HT-29 (cell line): ENCODE data around the gene TSEN34. TPM values are rescaled to one million over a fixed set of nuclear protein-coding genes. Genes with fewer than 3 reads are reported as not detected.
"Not testable (repeated sequence)": the region's sequence is repeated elsewhere in the genome, so short reads cannot be mapped to it uniquely, and the experiment has no call there.

Experiments
- DNase-seq: peaks from one replicate; pipeline ENCODE4 v3.0.0-alpha.2; 2015; ENCODE audit warnings: low spot score
- total RNA-seq: library from RNA; depleted of rRNA; stranded (reverse); fragments of >200 nt; shearing (Covaris generic); gene quantifications from 2 replicates; pipeline ENCODE4 v1.2.3, GENCODE V29; 2014

The TSEN34 gene
- total RNA-seq, 1 experiment from 2014 or later: 234 TPM

DNA sequence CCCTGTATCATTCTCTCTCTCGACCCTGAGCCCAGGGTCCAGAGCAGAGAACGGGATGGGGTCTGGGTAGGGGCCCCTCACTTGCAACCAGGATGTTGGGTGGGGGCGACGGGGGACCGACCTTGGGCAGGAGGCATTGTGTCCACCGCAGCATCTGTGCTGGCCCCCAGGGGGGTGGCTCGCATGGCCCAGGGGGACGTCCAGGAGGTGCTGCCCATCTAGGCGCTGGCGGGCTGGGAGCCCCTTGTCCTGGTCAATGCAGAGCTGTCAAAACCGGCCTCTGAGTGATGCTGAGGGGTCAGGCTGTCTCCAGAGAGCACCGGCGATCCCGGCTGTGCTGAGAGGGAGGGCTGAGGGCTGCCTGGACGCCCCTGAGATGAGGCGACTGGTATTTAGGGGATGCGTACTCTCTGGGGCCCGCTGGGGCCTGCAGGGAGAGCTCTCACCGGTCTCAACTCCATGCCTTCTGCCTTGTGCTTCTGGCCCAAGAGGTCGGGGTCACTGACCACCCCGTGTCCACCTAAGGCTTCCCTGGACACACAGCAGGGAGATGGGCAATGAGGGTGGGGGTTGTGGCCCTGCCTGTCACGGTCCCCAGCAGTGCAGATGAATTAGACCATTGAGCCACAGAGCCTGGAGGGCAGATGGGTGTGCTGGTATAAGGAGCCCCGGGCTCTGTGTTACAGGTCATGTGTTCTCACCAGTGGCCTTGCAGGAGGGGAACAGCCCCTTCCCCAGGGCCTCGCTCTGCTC is 18.1 kb downstream of the TSEN34 start:
- DNase-seq: peak; percentile 54

DNA sequence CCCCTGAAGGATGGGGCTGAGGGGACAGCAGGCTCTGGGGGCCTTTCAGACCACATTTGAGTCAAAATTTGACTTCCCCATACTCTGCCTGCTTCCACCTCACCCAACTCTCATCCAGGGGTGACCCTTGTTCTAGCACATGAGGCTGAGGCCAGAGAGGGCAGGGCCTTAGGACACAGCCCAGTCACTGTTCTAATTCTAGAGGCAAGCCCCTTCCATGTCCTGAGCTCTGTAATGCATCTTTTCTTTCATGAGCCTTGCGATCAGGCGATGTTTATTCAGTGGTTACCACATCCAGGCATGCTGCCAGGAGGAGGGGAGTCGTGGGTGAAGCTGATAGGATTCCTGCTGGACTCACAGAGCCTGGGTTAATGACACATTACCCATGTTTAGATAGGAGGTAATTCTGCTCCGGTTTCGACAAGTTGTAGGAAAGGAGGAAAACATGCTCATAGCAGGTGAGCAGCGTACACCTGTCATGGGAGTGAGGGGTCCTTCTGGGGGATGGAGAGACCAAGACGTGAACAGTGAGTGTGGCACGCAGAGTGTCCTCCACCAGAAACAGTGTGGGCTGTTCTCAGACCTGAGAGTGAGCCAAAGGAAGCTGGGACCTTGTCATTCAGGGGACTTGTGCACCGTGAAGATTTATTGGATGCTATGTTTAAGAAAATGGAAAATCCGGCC is 18.8 kb downstream of the TSEN34 start:
- DNase-seq: peak; percentile 100

DNA sequence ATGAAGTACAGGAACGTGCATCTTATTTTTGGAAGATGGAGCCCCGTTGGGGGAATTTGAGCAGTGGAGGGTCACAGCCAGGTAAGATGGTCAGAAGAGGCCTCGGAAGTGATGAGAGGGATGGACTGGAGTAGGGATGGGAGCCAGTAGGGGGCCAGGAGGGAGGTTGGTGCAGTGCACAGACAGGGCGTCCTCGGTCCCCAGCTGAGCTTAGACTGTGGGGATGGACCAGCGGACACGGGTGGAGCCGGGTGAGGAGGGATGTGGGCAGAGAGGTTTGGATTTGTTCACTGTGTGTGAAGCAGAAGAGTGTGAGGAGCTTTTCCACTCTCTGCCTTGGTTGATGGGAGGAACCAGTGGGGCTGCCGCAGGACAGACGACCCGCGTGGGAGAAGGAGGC is 20.1 kb downstream of the TSEN34 start:
- DNase-seq: no peak

DNA sequence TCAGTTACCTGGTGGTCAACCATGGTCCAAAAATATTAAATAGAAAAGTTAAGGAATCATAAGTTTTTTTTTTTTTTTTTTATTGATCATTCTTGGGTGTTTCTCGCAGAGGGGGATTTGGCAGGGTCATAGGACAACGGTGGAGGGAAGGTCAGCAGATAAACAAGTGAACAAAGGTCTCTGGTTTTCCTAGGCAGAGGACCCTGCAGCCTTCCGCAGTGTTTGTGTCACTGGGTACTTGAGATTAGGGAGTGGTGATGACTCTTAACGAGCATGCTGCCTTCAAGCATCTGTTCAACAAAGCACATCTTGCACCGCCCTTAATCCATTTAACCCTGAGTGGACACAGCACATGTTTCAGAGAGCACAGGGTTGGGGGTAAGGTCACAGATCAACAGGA is 23.1 kb downstream of the TSEN34 start:
- DNase-seq: not testable (repeated sequence)

DNA sequence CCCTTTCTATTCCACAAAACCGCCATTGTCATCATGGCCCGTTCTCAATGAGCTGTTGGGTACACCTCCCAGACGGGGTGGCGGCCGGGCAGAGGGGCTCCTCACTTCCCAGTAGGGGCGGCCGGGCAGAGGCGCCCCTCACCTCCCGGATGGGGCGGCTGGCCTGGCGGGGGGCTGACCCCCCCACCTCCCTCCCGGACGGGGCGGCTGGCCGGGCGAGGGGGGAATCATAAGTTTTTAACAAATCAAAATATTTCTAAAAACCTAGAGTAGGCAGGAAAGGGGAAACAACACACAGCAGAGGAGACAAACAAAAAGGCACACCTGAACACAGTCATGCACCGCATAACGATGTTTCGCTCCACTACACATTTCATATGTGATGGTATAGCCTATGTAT is 23.6 kb downstream of the TSEN34 start:
- DNase-seq: not testable (repeated sequence)

DNA sequence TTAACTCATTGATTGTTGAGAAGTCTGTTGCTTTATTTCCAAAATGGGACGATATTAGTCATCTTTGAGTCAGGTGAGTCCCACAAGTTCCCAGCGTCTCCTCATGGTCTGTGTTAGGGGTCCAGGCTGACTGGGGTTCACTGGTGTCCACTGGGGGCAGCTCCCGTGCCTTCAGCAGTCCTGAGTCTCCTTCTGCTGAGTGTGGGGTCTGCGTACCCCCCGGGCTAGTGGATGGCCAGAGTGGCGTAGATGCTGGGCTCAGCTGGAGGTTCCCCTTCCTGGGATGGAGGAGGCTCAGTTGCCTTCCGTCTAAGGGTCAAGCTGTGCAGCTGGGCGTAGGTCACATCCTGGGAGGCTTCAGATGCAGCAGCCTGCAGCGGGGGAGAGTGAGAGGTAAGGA is 25.8 kb downstream of the TSEN34 start:
- DNase-seq: no peak

DNA sequence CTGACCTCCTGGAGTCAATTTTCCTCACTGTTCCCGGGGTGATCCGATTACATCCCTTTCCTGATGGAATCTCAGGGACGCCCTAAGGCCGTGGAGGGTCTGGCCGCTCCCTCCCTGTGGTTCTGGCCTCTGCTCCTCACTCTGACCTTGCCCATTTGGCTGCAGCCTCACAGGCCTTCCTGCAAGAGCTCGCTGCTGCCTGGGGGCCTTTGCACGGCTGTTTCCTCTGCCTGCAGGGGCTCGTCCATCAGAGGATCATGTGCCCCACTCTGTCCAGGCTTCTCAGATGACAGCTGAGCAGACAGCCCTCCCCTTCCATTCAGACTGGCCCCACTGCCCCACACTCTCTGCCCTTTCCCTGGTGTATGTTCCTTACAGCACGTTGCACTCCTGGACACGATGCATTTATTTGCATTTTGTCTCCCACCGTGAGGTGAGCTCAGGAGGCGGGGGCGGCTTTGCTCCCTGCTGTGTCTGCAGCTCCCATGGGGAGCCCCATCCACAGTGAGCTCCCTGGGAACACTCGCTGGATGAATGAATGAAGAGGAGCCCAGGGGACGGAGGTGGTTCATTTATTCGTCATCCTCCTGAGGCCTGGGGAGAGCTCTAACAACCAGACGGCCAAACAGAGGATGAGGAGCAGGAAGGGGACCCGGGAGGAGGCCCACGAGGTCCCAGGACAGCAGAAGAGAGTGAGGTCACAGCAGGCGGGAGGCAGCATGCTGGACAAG is 26.6 kb downstream of the TSEN34 start:
- not testable (repeated sequence) for DNase-seq

DNA sequence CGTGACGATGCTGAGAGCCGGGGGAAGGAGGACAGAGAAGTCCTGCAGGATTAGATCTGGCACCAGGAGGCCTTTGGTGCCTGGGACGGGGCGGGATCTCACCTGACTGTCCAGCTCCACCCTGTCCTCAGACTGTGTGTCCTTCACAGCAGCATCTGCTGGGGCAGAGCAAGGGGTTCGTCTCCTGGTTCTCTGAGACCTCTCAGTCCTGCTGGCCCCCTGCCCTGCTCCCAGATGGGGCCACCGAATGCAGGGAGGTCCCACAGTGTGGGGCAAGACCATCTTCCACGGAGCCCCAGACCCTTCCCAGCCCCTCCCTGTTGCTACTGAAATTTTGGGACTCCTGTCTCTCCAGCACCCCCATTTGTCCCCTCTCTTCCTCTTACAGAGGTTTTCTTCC is 27.2 kb downstream of the TSEN34 start:
- DNase-seq: no peak

DNA sequence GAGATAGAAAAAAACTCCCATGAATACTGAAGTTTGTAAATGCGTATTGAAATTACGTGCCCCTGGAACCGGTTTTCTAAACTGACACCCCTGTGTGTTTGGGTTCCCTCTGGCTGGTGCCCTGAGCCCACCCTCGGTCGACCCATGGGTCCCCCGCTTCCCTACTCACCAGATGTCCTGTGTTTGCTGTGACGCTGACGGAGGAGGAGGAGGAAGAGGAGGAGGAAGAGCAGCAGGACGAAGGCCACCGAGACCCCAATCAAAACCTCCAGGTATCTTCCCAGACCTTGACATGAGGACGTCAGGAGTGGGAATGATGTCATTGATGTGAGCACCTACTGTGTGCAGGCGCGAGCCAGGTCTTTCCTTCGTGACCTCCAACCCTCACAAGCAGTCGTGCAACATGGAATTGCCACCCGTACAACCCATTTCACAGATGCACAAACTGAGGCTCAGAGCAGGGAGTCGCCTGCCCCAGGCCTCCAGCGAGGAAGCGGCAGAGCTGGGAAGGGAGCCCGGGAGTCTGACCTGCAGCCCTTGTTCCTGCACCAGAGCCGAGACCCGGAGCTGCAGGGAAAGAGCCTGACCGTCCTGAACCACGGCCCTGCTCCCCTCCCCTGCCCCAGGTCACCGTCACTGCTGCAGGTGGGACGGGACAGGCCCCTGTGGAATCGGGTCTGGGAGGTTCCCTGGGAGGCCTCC is 28.0 kb downstream of the TSEN34 start:
- DNase-seq: no peak

DNA sequence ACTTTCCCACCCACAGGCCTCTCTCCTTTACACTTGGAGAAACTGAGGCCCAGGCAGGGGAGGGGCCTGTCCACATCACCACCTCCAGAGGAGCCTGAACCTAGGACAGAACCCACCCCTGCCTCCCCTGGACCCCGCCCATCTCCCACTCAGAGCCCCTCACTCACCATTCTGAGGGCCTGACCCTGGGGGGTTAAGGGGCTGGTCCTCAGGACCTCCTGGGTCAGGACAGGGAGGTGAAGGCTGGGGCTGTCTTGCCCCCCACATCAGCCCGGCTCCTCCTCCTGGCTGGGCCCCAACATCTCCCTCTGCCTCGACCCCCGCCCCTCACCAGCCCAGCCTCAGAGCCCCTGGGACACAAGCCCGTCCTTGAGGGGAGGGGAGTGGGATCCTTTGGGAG is 28.6 kb downstream of the TSEN34 start:
- DNase-seq: not testable (repeated sequence)

DNA sequence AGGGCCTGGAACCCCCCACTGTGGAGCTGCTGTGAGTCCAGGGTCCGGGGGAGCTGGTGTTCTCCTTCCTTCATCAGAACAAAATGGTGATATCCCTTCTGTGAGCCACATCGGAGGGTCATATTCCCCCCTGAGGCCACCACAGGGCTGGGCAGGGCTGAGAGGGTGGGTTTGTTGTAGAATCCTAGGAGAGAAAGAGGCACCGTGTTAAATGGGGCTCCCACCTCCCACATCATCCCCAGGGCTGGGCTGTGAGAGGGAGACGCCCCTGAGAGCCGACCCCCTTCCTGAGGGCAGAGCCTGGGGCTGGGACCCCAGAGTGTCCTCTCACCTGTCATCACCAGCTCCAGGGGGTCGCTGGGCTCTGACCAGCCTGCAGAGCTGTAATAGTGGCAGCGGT is 30.8 kb downstream of the TSEN34 start:
- not testable (repeated sequence) for DNase-seq

DNA sequence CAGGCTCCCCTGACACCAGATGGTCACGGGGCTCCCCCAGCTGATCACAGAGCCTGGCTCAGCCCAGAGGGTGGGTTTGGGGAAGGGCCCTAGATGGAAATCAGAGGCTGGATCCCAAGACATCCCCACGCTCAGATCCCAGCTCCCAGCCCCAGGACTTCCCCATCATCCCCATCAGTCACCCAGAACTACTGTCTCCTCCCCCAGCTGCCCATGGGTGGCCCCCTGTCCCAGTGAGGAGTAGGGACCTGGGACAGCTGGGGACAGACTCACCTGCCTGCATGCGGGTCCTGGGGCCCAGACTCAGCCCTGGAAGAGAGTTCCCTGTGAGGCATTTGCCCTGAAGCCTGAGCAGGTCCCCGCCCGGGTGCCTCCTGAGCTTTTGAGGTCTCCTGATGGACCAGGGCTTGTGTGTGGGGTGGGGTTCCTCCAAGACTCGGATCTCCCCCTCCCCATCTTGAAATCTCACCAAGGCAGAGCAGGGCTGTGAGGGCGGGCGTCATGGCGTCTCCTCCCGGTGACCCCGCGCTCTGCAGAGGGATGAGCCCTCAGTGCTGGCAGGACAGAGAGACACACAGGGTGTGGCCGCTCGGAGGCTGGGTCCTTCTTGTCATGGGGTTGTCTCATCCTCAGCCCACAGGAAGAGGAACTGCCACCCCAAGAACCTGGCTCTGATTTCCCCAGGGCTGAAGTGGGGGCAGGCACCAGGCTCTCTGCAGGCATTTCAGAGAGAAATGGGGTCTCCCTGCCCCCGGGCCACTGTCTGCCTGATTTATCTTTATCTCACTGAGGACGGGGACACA is 31.6 kb downstream of the TSEN34 start, which contains the start of gene LILRB3:
TSS of gene LILRB3 (minus strand) at position 534 of the 803 bp plus-strand sequence. CDS start at position 503, 31 bp downstream.
- DNase-seq: not testable (repeated sequence)

DNA sequence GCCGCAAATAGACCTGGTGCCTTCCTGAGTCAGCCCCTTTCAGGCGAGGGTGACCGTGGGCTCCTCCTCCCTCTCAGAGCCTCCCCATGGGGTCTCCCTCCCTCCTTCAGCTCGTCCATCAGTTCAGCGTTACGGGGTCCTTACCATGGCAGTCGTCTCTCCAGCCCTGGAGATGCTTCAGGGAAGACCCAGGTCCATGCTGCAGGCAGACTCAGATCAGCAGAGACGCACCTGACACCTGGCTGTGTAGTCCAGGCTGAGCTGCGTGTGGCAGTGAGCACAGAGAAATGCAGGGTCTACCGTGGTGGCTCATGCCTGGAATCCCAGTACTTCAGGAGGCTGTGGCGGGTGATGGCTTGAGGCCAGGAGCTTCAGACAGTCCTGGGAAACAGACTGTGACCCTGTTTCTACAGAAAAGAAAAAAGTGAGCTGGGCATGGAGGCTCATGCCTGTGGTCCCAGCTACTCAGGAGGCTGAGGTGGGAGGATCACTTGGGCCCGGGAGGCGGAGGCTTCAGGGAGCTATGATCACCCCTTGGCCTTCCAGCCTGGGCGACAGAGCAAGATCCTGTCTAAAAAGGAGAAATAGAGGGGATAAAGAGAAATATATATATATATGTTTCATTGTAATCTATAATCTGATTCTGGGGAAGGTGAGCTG is 32.3 kb downstream of the TSEN34 start:
- not testable (repeated sequence) for DNase-seq

DNA sequence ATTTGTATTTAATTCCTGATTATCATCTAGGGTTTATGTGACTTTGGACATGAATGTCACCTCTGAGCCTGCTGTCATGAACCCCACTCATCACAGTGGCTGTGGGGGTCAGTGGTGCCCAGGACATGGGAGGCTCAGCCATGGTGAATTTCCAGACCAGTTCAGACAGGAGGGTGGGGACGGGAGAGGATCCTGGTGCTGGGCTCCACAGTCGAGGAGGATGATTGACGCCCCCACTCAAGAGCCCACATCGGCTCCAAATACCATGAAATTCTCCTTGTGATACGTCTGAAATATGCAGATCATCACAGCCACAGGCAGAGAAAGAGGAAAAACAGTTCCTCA is 32.8 kb downstream of the TSEN34 start:
- DNase-seq: not testable (repeated sequence)

DNA sequence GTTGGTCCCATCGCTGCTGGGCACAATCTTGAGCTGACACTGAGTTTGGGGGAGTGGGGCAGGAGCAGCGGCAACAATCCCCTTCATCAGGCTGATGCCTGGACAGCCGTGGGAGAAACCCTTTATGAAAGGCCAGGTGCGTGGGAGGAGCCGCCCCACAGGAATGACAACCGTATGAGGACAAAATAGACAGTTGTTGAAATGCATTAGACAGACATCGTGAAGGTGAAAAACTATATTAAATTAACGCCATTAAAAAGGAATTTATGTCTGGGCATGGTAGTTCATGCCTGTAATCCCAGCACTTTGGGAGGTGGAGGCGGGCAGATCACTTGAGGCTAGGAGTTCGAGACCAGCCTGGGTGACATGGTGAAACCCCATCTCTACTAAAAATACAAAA is 33.5 kb downstream of the TSEN34 start:
- DNase-seq: not testable (repeated sequence)

DNA sequence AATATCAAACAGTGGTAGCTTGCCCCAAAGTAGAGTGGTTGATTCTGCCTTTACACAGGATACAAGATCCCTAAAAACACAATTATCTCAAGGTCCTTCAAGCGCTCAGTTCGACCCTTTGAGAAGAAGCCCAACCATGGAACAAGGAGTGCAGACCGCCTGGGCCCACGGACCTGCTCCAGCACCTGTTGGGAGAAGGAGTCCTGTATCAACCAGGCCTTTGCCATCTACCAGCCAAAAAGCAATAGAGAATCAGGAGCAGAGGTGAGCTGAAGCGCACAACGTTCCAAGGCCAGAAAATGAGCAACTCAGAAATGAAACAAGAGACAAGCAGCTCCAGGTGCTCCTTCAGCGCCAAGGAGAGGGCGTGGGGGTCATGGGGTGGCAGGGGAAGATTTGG is 38.0 kb downstream of the TSEN34 start:
- DNase-seq: no peak

DNA sequence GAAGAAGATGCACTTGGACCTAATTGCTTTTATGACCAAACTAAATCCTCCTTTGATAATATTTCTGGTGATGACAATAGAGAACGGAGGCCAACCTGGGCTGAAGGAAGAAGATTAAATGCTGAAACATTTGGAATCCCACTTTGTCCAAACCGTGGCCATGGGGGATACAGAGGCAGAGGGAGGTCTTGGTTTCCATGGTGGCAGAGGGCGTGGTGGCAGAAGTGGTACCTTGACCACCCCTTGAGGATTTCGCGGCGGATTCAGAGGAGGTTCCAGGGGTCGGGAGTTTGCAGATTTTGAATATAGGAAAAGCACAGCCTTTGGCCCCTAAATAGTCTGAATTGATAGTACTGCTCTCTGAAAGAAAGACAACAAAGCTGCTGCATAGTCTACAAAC is 38.9 kb downstream of the TSEN34 start:
- DNase-seq: no peak

DNA sequence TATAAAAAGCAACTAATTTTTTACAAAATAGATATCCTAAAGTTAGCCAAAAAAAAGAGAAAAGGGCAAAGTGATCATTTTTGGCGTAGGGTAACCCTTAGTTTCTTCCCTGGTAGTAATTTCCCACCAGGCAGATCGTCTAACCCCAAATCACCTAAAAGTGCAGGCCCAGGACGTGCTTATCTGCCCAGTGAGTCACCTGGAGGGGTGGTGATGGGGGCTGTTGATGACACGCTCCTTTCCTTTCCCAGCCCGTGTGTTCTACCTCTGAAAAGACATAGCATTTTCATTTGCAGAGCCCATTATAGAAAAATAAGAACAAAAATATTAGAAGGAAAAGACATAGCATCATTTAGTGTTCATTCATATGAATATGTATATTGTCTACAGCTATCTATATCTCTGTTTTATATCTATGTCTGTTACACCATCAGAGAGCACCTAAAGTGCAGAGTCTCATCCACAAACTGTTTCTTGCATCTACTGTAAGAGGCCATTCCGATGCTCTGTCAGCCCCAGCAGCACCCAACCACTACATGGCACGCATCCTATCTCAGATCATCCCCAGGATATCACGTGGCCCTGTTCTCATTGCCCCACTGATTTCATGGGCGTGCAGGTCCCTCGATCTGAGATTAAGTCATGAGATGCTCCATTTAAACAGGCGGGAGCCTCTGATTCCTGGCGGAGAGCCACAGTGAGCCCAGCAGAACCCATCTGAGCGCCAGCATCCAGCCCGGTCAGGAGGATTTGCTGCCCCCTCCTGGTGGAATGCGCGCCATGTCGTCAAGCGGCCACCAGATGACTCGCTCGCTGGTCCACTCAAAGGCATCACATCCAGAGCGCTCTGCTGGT is 40.2 kb downstream of the TSEN34 start:
- DNase-seq: peak; percentile 98

DNA sequence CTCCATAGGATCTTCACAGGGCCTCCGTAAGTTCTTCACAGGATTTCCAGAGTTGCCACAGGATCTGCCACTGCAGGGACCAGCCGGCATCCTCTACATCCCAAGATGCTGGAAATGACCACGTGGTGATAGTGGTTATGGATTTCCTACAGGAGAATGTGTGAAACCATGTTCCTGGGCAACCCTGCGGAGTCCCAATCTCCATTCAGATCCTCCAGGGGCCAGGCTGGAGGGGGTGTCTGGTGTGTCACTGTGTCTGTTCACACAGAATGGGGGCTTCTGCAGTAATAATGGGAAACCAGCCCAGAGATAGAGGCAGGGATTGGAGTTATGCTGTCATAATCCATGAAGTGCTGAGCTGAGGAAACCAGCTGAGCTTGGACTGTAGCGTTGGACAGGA is 42.8 kb downstream of the TSEN34 start:
- DNase-seq: no peak
